ENCODE data around the gene SLC44A3. TPM values are rescaled to one million over a fixed set of nuclear protein-coding genes. Genes with fewer than 3 reads are reported as not detected.

The SLC44A3 gene
- total and polyA plus RNA-seq, 2 donors (not counting 1 experiment from before 2014, with no cell fraction given), result 3.9 to 9.7 TPM

- no peaks in the 10 kb centered on the region for H3K36me3 ChIP-seq (ENCODE audit: control insufficient read depth, insufficient read depth, low read length)
- no peaks in the 10 kb centered on the region for H3K27me3 ChIP-seq (ENCODE audit: control insufficient read depth, insufficient read depth, low read length)
- H3K4me2 ChIP-seq (ENCODE audit: extremely low read depth, insufficient read depth, low read length), result no peak overlapping the region
- H2AFZ ChIP-seq (ENCODE audit: low read length), result no peak overlapping the region
- no peaks in the 10 kb centered on the region for H3K9me3 ChIP-seq (ENCODE audit: control insufficient read depth, insufficient read depth, low read depth, low read length)
- peak in 1 of 2 donors; percentile 26 for DNase-seq (ENCODE audit: low read depth in 2 of 2)
- H4K20me1 ChIP-seq (ENCODE audit: control insufficient read depth, extremely low read depth, insufficient read depth, low read length), result no peaks in the 10 kb centered on the region
- no peak overlapping the region for H3K27ac ChIP-seq (ENCODE audit: insufficient read depth, low read length)
- no peaks in the 10 kb centered on the region for H3K79me2 ChIP-seq (ENCODE audit: control insufficient read depth, insufficient read depth, low read length)
- no peaks in the 10 kb centered on the region for H3K4me1 ChIP-seq (ENCODE audit: control insufficient read depth, extremely low read depth, insufficient read depth, low read length)
- H3K9ac ChIP-seq (ENCODE audit: insufficient read depth, low read length), result no peak overlapping the region
- TF ChIP-seq EZH2 (IDR thresholded peaks at IDR 0.05; ENCODE audit: low read length, missing control alignments) (no peak), CTCF (conservative IDR thresholded peaks at IDR 0.05 in 1 of 2, IDR thresholded peaks at IDR 0.05 in 1 of 2; ENCODE audit: low read depth in 1 of 2, low read length in 2 of 2) (no peak)
- no peak overlapping the region for H3K4me3 ChIP-seq (replicated peaks in 1 of 4; ENCODE audit: control extremely low read depth in 1 of 4, insufficient read depth in 1 of 4, low read depth in 3 of 4, low read length in 4 of 4)
Observed at GRCh38 chr1:94828251-94828650, 8.1 kb downstream of the SLC44A3 start.

GRCh38 chr1:94831641-94832040, 11.5 kb downstream of the SLC44A3 start:
- no peak overlapping the region for H3K9ac ChIP-seq (ENCODE audit: insufficient read depth, low read length)
- no peak for DNase-seq (ENCODE audit: low read depth in 2 of 2)
- H3K36me3 ChIP-seq (ENCODE audit: control insufficient read depth, insufficient read depth, low read length), result no peaks in the 10 kb centered on the region
- no peaks in the 10 kb centered on the region for H3K79me2 ChIP-seq (ENCODE audit: control insufficient read depth, insufficient read depth, low read length)
- H2AFZ ChIP-seq (ENCODE audit: low read length), result no peak overlapping the region
- no peaks in the 10 kb centered on the region for H3K27me3 ChIP-seq (ENCODE audit: control insufficient read depth, insufficient read depth, low read length)
- H3K27ac ChIP-seq (ENCODE audit: insufficient read depth, low read length), result no peak overlapping the region
- no peaks in the 10 kb centered on the region for H3K4me1 ChIP-seq (ENCODE audit: control insufficient read depth, extremely low read depth, insufficient read depth, low read length)
- H3K4me2 ChIP-seq (ENCODE audit: extremely low read depth, insufficient read depth, low read length), result no peak overlapping the region
- H3K4me3 ChIP-seq (replicated peaks in 1 of 4; ENCODE audit: control extremely low read depth in 1 of 4, insufficient read depth in 1 of 4, low read depth in 3 of 4, low read length in 4 of 4), result no peak overlapping the region
- no peaks in the 10 kb centered on the region for H3K9me3 ChIP-seq (ENCODE audit: control insufficient read depth, insufficient read depth, low read depth, low read length)
- TF ChIP-seq EZH2 (IDR thresholded peaks at IDR 0.05; ENCODE audit: low read length, missing control alignments), result no peak
- TF ChIP-seq CTCF (conservative IDR thresholded peaks at IDR 0.05 in 1 of 2, IDR thresholded peaks at IDR 0.05 in 1 of 2; ENCODE audit: low read depth in 1 of 2, low read length in 2 of 2), result no peak
- no peaks in the 10 kb centered on the region for H4K20me1 ChIP-seq (ENCODE audit: control insufficient read depth, extremely low read depth, insufficient read depth, low read length)

- Histone ChIP-seq H3K9me3 (ENCODE audit: control insufficient read depth, insufficient read depth, low read depth, low read length) (no peaks in the 10 kb centered on the region), H4K20me1 (ENCODE audit: control insufficient read depth, extremely low read depth, insufficient read depth, low read length) (no peaks in the 10 kb centered on the region), H3K4me1 (ENCODE audit: control insufficient read depth, extremely low read depth, insufficient read depth, low read length) (no peaks in the 10 kb centered on the region), H3K79me2 (ENCODE audit: control insufficient read depth, insufficient read depth, low read length) (no peaks in the 10 kb centered on the region), H3K27ac (ENCODE audit: insufficient read depth, low read length) (no peak overlapping the region), H3K27me3 (ENCODE audit: control insufficient read depth, insufficient read depth, low read length) (no peaks in the 10 kb centered on the region), H2AFZ (ENCODE audit: low read length) (no peak overlapping the region), H3K9ac (ENCODE audit: insufficient read depth, low read length) (no peak overlapping the region), H3K4me2 (ENCODE audit: extremely low read depth, insufficient read depth, low read length) (no peak overlapping the region), H3K4me3 (replicated peaks in 1 of 4; ENCODE audit: control extremely low read depth in 1 of 4, insufficient read depth in 1 of 4, low read depth in 3 of 4, low read length in 4 of 4) (no peak overlapping the region), H3K36me3 (ENCODE audit: control insufficient read depth, insufficient read depth, low read length) (no peaks in the 10 kb centered on the region)
- DNase-seq (ENCODE audit: low read depth in 2 of 2), result peak in 1 of 2 donors; percentile 31
- no peak for TF ChIP-seq EZH2 (IDR thresholded peaks at IDR 0.05; ENCODE audit: low read length, missing control alignments)
- TF ChIP-seq CTCF (conservative IDR thresholded peaks at IDR 0.05 in 1 of 2, IDR thresholded peaks at IDR 0.05 in 1 of 2; ENCODE audit: low read depth in 1 of 2, low read length in 2 of 2), result no peak
Observed at GRCh38 chr1:94832446-94832845, 12.3 kb downstream of the SLC44A3 start.
